HEK293T (cell line): ENCODE measurements around the gene FBN2.

Experiments used
- CTCF ChIA-PET: fragments of 350-600 bp; formaldehyde crosslinking; extraction: SDS; loops from one replicate; lab custom pipeline; 2021; ENCODE audit warnings: antibody characterized with exemption, inconsistent platforms; lab: Yijun Ruan, JAX
- POLR2A ChIA-PET: fragments of 350-600 bp; formaldehyde crosslinking; extraction: SDS; loops from one replicate; lab custom pipeline; 2020; ENCODE audit warnings: antibody characterized with exemption, inconsistent platforms; lab: Yijun Ruan, JAX
- DNase-seq: peaks from one replicate; pipeline ENCODE4 v3.0.0; 2012; ENCODE audit warnings: mixed read lengths; ENCODE audit errors: extremely low spot score
- ARNT ChIP-seq: fragments of 450-650 bp; IDR thresholded peaks from 2 replicates; pipeline ENCODE4 v1.6.1; 2017; ENCODE audit warnings: mild to moderate bottlenecking
- CTBP1 ChIP-seq: fragments of 450-650 bp; IDR thresholded peaks from 2 replicates; pipeline ENCODE4 v1.6.1; 2016; ENCODE audit warnings: borderline replicate concordance
- ELF4 ChIP-seq: fragments of 450-650 bp; IDR thresholded peaks from 2 replicates; pipeline ENCODE4 v1.6.1; 2017; ENCODE audit warnings: antibody characterized with exemption
- FOXK2 ChIP-seq: fragments of 450-650 bp; IDR thresholded peaks from 2 replicates; pipeline ENCODE4 v1.6.1; 2016; ENCODE audit warnings: mild to moderate bottlenecking
- FOXM1 ChIP-seq: fragments of 450-650 bp; IDR thresholded peaks from 2 replicates; pipeline ENCODE4 v1.6.1; 2017; ENCODE audit warnings: mild to moderate bottlenecking, borderline replicate concordance
- L3MBTL2 ChIP-seq: fragments of 450-650 bp; conservative IDR thresholded peaks from 2 replicates; pipeline ENCODE4 v1.6.1; 2016; ENCODE audit warnings: mild to moderate bottlenecking
- NFRKB ChIP-seq: fragments of 450-650 bp; IDR thresholded peaks from 2 replicates; pipeline ENCODE4 v1.6.1; 2016; ENCODE audit warnings: mild to moderate bottlenecking, moderate library complexity
- PKNOX1 ChIP-seq: fragments of 450-650 bp; IDR thresholded peaks from 2 replicates; pipeline ENCODE4 v1.6.1; 2016
- TARDBP ChIP-seq: fragments of 450-650 bp; IDR thresholded peaks from 2 replicates; pipeline ENCODE4 v1.6.1; 2016
- ZNF384 ChIP-seq: fragments of 450-650 bp; IDR thresholded peaks from 2 replicates; pipeline ENCODE4 v1.6.1; 2016

FBN2 gene

DNA sequence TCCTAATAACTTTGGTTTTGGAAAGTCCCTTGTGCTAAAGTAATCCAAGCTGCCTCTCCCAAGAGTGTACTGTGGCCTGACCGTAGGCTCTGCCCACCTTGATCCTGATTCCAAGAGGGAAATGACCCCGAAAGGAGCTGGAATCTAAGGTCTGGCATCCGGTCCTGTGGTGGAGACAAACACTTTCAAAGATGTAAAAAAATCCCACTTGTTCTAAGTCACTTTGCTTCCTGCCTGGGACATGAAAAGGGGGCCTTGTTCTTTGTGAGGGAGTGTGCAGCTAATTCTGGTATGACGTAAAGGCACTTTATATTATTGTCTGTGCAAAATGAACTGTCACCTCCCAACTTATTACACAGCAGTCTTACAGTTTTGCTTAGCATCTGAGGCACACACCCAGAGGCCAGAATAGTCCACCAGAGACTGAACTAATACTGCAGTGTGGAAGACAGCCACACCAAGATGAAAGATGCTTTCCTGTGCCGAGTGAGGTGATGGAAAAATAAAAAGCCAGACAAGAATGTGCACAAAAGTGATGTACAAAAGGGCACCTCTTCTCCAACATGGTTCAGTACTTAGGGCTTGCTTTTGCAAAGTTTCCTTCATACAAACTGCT, 325.7 kb downstream of the FBN2 start:
- DNase-seq, result no peak
- POLR2A ChIA-PET, result no interaction called here
- no peak for TF ChIP-seq L3MBTL2
- TF ChIP-seq FOXM1, result no peak
- TF ChIP-seq ARNT, result no peak
- CTCF ChIA-PET, result interaction anchor here (0.6 kb wide), 1 partner anchor 320 kb away, joined by 3 read pairs; no protein-coding TSS in a partner anchor

DNA sequence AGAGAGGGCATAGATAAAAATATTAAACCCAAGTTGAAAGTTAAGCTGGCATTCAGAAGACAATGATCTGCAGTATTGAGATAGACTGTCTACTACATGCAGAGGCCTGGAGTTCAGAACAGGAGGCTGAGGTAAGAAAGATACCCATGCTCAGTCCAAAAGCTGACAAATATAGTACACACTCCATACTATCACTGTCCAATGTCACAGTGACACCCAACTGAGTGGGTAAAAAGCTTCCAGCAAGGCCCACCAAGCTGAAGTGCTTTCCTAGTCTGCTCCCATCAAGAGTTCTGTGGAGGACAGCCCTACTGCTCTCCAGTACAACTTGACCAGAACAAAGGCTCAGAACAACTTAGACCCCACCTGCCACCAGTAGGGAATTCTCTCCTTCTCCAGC, 329.6 kb downstream of the FBN2 start:
- ChIA-PET POLR2A (no interaction called here), CTCF (no interaction called here)

More for the DNA sequence above, 329.6 kb downstream of the FBN2 start:
- TF ChIP-seq ELF4, result no peak
- TF ChIP-seq NFRKB, result no peak
- no peak for TF ChIP-seq ZNF384
- no peak for TF ChIP-seq FOXK2
- no peak for TF ChIP-seq CTBP1
- TF ChIP-seq TARDBP, result no peak
- TF ChIP-seq L3MBTL2, result no peak
- TF ChIP-seq PKNOX1, result no peak
- DNase-seq, result no peak
